HCT116 (cell line): ENCODE data around the gene RPL11. TPM values are rescaled to one million over a fixed set of nuclear protein-coding genes. Genes with fewer than 3 reads are reported as not detected.

Experiments
- ATAC-seq: fragments of 200-7000 bp; cut with Tn5 transposase; 2 replicates; pipeline ENCODE4 v1.9.1; 2020; ENCODE audit warnings: mild to moderate bottlenecking, moderate library complexity
- BruUV-seq: library from RNA; stranded (reverse); fragments of 400-500 nt; replicated peaks from 2 replicates; lab custom pipeline; 2021; lab: Mats Ljungman, UMichigan
- CTCF ChIA-PET: fragments of 300-600 bp; sonication (Branson Sonifier 250); formaldehyde crosslinking; loops from one replicate; lab custom pipeline; 2021; ENCODE audit warnings: antibody characterized with exemption; lab: Charles Lee
- POLR2A ChIA-PET: fragments of 300-600, 350-600 bp; sonication (Branson Sonifier 250); formaldehyde crosslinking; loops from one replicate; lab custom pipeline; 2021; ENCODE audit warnings: antibody characterized with exemption; lab: Charles Lee
- RAD21 ChIA-PET, 2 experiments: fragments of 300-600 bp; sonication (Branson Sonifier 250); formaldehyde crosslinking; loops; one replicate each; lab custom pipeline; 2023; ENCODE audit warnings: low total read pairs in 2 of 2; ENCODE audit not compliant: uncharacterized antibody in 2 of 2, unreplicated experiment in 2 of 2, low non-redundant PET in 1 of 2; lab: Charles Lee
- DNase-seq: peaks from one replicate; pipeline ENCODE4 v3.0.0-alpha.2; 2010; ENCODE audit warnings: low read depth, low spot score
- H2AFZ ChIP-seq: fragments of 200-600 bp; shearing (Covaris generic), sonication (generic); 2 replicates; pipeline ENCODE4 v1.6.1; 2017; ENCODE audit warnings: low read depth, mixed run types, mixed read lengths, antibody characterized with exemption, low read length; ENCODE audit not compliant: poor library complexity, severe bottlenecking
- H3K27ac ChIP-seq: 2 replicates; pipeline ENCODE4 v1.5.1; 2012; ENCODE audit warnings: low read depth, low read length
- H3K27me3 ChIP-seq: fragments of 200-600 bp; sonication (generic); 2 replicates; pipeline ENCODE4 v1.6.1; 2016; ENCODE audit warnings: mixed run types, low read length, mixed read lengths; ENCODE audit not compliant: insufficient read depth
- H3K36me3 ChIP-seq, 2 experiments: fragments of 200-500 bp in 1 of 2; fragments of 200-600 bp in 1 of 2; sonication (Bioruptor generic) in 1 of 2; sonication (generic) in 1 of 2; 2 replicates each; pipeline versions ENCODE4 v1.5.1 to v1.6.1; 2014 to 2016; ENCODE audit warnings: low read length in 2 of 2, inconsistent platforms in 1 of 2, mixed read lengths in 1 of 2, mixed run types in 1 of 2; ENCODE audit not compliant: insufficient read depth in 2 of 2, control insufficient read depth in 1 of 2
- H3K4me1 ChIP-seq, 2 experiments: fragments of 200-600 bp in 1 of 2; sonication (generic) in 1 of 2; 2 replicates each; pipeline versions ENCODE4 v1.5.1 to v1.6.1; 2012 to 2017; ENCODE audit warnings: low read length in 2 of 2, inconsistent platforms in 1 of 2, mild to moderate bottlenecking in 1 of 2, mixed read lengths in 1 of 2, mixed run types in 1 of 2, moderate library complexity in 1 of 2; ENCODE audit not compliant: insufficient read depth in 2 of 2, control insufficient read depth in 1 of 2
- H3K4me2 ChIP-seq: fragments of 200-600 bp; sonication (generic); 2 replicates; pipeline ENCODE4 v1.6.1; 2017; ENCODE audit warnings: mixed run types, low read length, mixed read lengths
- H3K4me3 ChIP-seq, 2 experiments: fragments of 200-600 bp in 1 of 2; sonication (generic) in 1 of 2; replicated peaks in 1 of 2; 2 replicates each; pipeline ENCODE4 v1.5.1; 2011 to 2016; ENCODE audit warnings: low read length in 2 of 2, control low read depth in 1 of 2, low read depth in 1 of 2, mild to moderate bottlenecking in 1 of 2, mixed read lengths in 1 of 2, mixed run types in 1 of 2
- H3K79me2 ChIP-seq: fragments of 200-600 bp; sonication (generic); 2 replicates; pipeline ENCODE4 v1.6.1; 2017; ENCODE audit warnings: mild to moderate bottlenecking, mixed run types, low read length, moderate library complexity, mixed read lengths; ENCODE audit not compliant: insufficient read depth
- H3K9ac ChIP-seq: fragments of 200-600 bp; sonication (generic); 2 replicates; pipeline ENCODE4 v1.6.1; 2016; ENCODE audit warnings: low read length, mixed read lengths
- H3K9me2 ChIP-seq: fragments of 200-600 bp; sonication (generic), shearing (Covaris generic); 2 replicates; pipeline ENCODE4 v1.6.1; 2017; ENCODE audit warnings: mixed run types, mild to moderate bottlenecking, moderate library complexity; ENCODE audit not compliant: insufficient read depth
- H3K9me3 ChIP-seq, 2 experiments: fragments of 200-500 bp in 1 of 2; fragments of 200-600 bp in 1 of 2; sonication (Bioruptor generic) in 1 of 2; sonication (generic) in 1 of 2; 2 replicates each; pipeline ENCODE4 v1.6.1; 2014 to 2017; ENCODE audit warnings: low read length in 2 of 2, mixed read lengths in 2 of 2, inconsistent platforms in 1 of 2, low read depth in 1 of 2, mild to moderate bottlenecking in 1 of 2, mixed run types in 1 of 2, moderate library complexity in 1 of 2; ENCODE audit not compliant: control insufficient read depth in 1 of 2, insufficient read depth in 1 of 2
- H4K20me1 ChIP-seq: fragments of 200-600 bp; sonication (generic), shearing (Covaris generic); 2 replicates; pipeline ENCODE4 v1.6.1; 2017; ENCODE audit warnings: mixed run types, mild to moderate bottlenecking, moderate library complexity; ENCODE audit not compliant: insufficient read depth
- CBX3 ChIP-seq: IDR thresholded peaks from 2 replicates; pipeline ENCODE4 v1.6.1; 2012; ENCODE audit warnings: low read depth
- ELF1 ChIP-seq: IDR thresholded peaks from 2 replicates; pipeline ENCODE4 v1.6.1; 2012; ENCODE audit warnings: low read depth, borderline replicate concordance
- EZH2 ChIP-seq: fragments of 200-600 bp; sonication (generic); IDR thresholded peaks from 2 replicates; pipeline ENCODE4 v1.6.1; 2017; ENCODE audit warnings: antibody characterized with exemption, mixed run types
- FOSL1 ChIP-seq: IDR thresholded peaks from 2 replicates; pipeline ENCODE4 v1.6.1; 2012; ENCODE audit warnings: low read depth
- JUND ChIP-seq: IDR thresholded peaks from 2 replicates; pipeline ENCODE4 v1.6.1; 2012
- POLR2AphosphoS5 ChIP-seq: IDR thresholded peaks from 2 replicates; pipeline ENCODE4 v1.6.1; 2011; ENCODE audit warnings: mild to moderate bottlenecking, low read depth, low read length, moderate library complexity
- REST ChIP-seq: IDR thresholded peaks from 2 replicates; pipeline ENCODE4 v1.6.1; 2012; ENCODE audit warnings: low read depth
- SIN3A ChIP-seq: IDR thresholded peaks from 2 replicates; pipeline ENCODE4 v1.6.1; 2012; ENCODE audit warnings: low read depth
- YY1 ChIP-seq: IDR thresholded peaks from 2 replicates; pipeline ENCODE4 v1.6.1; 2011; ENCODE audit warnings: low read length, low read depth, moderate library complexity, mild to moderate bottlenecking; ENCODE audit not compliant: insufficient replicate concordance; ENCODE audit errors: extremely low read depth
- intact Hi-C: fragments of 100-400 bp; cut with micrococcal nuclease; formaldehyde crosslinking; loops from 2 replicates; pipeline ENCODE4 v1.10.0; 2022
- total RNA-seq: library from RNA; stranded (reverse); gene quantifications from one replicate; pipeline ENCODE4 v1.2.1, GENCODE V29; 2021; ENCODE audit not compliant: unreplicated experiment
- TF ChIP-seq, protein P1 (sequence below), 3 experiments: fragments of 200-600 bp in 1 of 3; sonication (generic) in 1 of 3; IDR thresholded peaks in 2 of 3; conservative IDR thresholded peaks in 1 of 3; 2 replicates each; pipeline ENCODE4 v1.5.1; 2012 to 2017; ENCODE audit warnings: low read depth in 2 of 3, low read length in 2 of 3, antibody characterized with exemption in 1 of 3, borderline replicate concordance in 1 of 3, control low read depth in 1 of 3, mild to moderate bottlenecking in 1 of 3, mixed read lengths in 1 of 3, mixed run types in 1 of 3, moderate library complexity in 1 of 3; ENCODE audit not compliant: insufficient read depth in 1 of 3

Gene RPL11
- total RNA-seq, 1 experiment from 2014 or later, result 1,262 TPM

GRCh38 chr1:23692308-23692871 is 784 bp downstream of the RPL11 start:
- peak overlapping the region; percentile 97 for H3K9ac ChIP-seq
- no peak for DNase-seq
- H4K20me1 ChIP-seq, result peaks cover 38% of the 10 kb centered on the region; the same call in 1 of the 2 replicates
- peak overlapping the region; percentile 87 to 91 for H3K4me3 ChIP-seq
- peaks cover 59% of the 10 kb centered on the region for H3K79me2 ChIP-seq
- H3K36me3 ChIP-seq, result peaks cover 48 to 57% of the 10 kb centered on the region in 2 experiments
- RAD21 ChIA-PET, result no interaction called here
- POLR2A ChIA-PET, result interaction anchor here (1.1 to 2.1 kb wide), 7 partner anchors 9 to 133 kb away, joined by 3 to 15 read pairs (median 7); partner anchors contain the start of genes ID3 and PITHD1
- peaks cover 4 to 29% of the 10 kb centered on the region in 2 experiments; a peak in 3 of 4 replicates for H3K4me1 ChIP-seq
- 0 out of 2 replicates have a peak, but pooled peaks have one; percentile 13 for TF ChIP-seq SIN3A
- TF ChIP-seq YY1, result no peak
- no peaks in the 10 kb centered on the region for H3K27me3 ChIP-seq
- peak overlapping the region; percentile 85 for H3K4me2 ChIP-seq
- no TSS peak for BruUV-seq
- H3K9me3 ChIP-seq, result no peaks in the 10 kb centered on the region
- H3K27ac ChIP-seq, result peak overlapping the region; percentile 87
- no peaks in the 10 kb centered on the region for H3K9me2 ChIP-seq
- CTCF ChIA-PET, result interaction anchor here (1.8 kb wide), 1 partner anchor 34 kb away, joined by 8 read pairs; no protein-coding TSS in a partner anchor
- H2AFZ ChIP-seq, result no peak overlapping the region
- intact Hi-C loops, result no loop called here
- no peak for ATAC-seq

GRCh38 chr1:23693599-23693998 is 2.0 kb downstream of the RPL11 start:
- no peak for TF ChIP-seq YY1
- no peak for TF ChIP-seq FOSL1
- TF ChIP-seq JUND, result no peak
- no peak for TF ChIP-seq ELF1
- TF ChIP-seq EZH2, result no peak
- TF ChIP-seq POLR2AphosphoS5, result no peak
- no peak for TF ChIP-seq CBX3
- TF ChIP-seq, protein P1, sequence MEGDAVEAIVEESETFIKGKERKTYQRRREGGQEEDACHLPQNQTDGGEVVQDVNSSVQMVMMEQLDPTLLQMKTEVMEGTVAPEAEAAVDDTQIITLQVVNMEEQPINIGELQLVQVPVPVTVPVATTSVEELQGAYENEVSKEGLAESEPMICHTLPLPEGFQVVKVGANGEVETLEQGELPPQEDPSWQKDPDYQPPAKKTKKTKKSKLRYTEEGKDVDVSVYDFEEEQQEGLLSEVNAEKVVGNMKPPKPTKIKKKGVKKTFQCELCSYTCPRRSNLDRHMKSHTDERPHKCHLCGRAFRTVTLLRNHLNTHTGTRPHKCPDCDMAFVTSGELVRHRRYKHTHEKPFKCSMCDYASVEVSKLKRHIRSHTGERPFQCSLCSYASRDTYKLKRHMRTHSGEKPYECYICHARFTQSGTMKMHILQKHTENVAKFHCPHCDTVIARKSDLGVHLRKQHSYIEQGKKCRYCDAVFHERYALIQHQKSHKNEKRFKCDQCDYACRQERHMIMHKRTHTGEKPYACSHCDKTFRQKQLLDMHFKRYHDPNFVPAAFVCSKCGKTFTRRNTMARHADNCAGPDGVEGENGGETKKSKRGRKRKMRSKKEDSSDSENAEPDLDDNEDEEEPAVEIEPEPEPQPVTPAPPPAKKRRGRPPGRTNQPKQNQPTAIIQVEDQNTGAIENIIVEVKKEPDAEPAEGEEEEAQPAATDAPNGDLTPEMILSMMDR (IDR thresholded peaks at IDR 0.05 in 2 of 3, conservative IDR thresholded peaks at IDR 0.05 in 1 of 3; ENCODE audit: borderline replicate concordance in 1 of 3, insufficient read depth in 1 of 3, low read depth in 2 of 3, low read length in 2 of 3), result no peak
- no peak for TF ChIP-seq REST
- peak overlapping the region in 1 of 2 experiments; percentile 87; a peak in 1 of 4 replicates for H3K4me3 ChIP-seq
- intact Hi-C loops, result no loop called here
- POLR2A ChIA-PET, result no interaction called here
- H3K4me1 ChIP-seq, result peaks cover 4 to 29% of the 10 kb centered on the region in 2 experiments; a peak in 3 of 4 replicates
- H3K9me2 ChIP-seq, result no peaks in the 10 kb centered on the region
- no peak for ATAC-seq
- H3K9ac ChIP-seq, result peak overlapping the region; percentile 97
- CTCF ChIA-PET, result no interaction called here
- no peak for DNase-seq
- no peaks in the 10 kb centered on the region for H3K27me3 ChIP-seq
- H3K4me2 ChIP-seq, result peak overlapping the region; percentile 85
- peaks cover 71% of the 10 kb centered on the region for H3K79me2 ChIP-seq
- RAD21 ChIA-PET, result no interaction called here
- no peak overlapping the region for H2AFZ ChIP-seq
- peaks cover 50% of the 10 kb centered on the region for H4K20me1 ChIP-seq
- peaks cover 60 to 69% of the 10 kb centered on the region in 2 experiments for H3K36me3 ChIP-seq
- BruUV-seq, result no TSS peak
- no peaks in the 10 kb centered on the region for H3K9me3 ChIP-seq
- peak overlapping the region; percentile 87; the same call in 1 of the 2 replicates for H3K27ac ChIP-seq
